H9 (cell line): Measurements from ENCODE around the gene PEX5L. TPM values are rescaled to one million over a fixed set of nuclear protein-coding genes. Genes with fewer than 3 reads are reported as not detected.

Source experiments
- DNase-seq: peaks from one replicate; pipeline ENCODE4 v3.0.0-alpha.2; 2017
- H2AFZ ChIP-seq: one replicate; pipeline ENCODE4 v1.6.1; 2013; ENCODE audit warnings: mild to moderate bottlenecking, low read length, control low read depth, moderate library complexity
- H2AK5ac ChIP-seq: 2 replicates; pipeline ENCODE4 v1.6.1; 2013; ENCODE audit warnings: low read length, control low read depth, mixed read lengths; ENCODE audit not compliant: insufficient read length
- H2BK120ac ChIP-seq: one replicate; pipeline ENCODE4 v1.6.1; 2013; ENCODE audit warnings: low read depth, mild to moderate bottlenecking, low read length, control low read depth, inconsistent platforms; ENCODE audit not compliant: poor library complexity, severe bottlenecking
- H2BK12ac ChIP-seq: 2 replicates; pipeline ENCODE4 v1.6.1; 2013; ENCODE audit warnings: low read length, control low read depth, mixed read lengths, low read depth; ENCODE audit not compliant: insufficient read length
- H2BK15ac ChIP-seq: 2 replicates; pipeline ENCODE4 v1.6.1; 2013; ENCODE audit warnings: low read depth, low read length, control low read depth
- H2BK20ac ChIP-seq: one replicate; pipeline ENCODE4 v1.6.1; 2013; ENCODE audit warnings: low read depth, mild to moderate bottlenecking, low read length, control low read depth, inconsistent platforms; ENCODE audit not compliant: poor library complexity, severe bottlenecking
- H2BK5ac ChIP-seq: 2 replicates; pipeline ENCODE4 v1.6.1; 2013; ENCODE audit warnings: low read length, control low read depth, mixed read lengths; ENCODE audit not compliant: insufficient read length
- H3K14ac ChIP-seq: 2 replicates; pipeline ENCODE4 v1.6.1; 2013; ENCODE audit warnings: low read length, control low read depth; ENCODE audit not compliant: insufficient read depth
- H3K18ac ChIP-seq: 2 replicates; pipeline ENCODE4 v1.6.1; 2013; ENCODE audit warnings: low read depth, mild to moderate bottlenecking, mixed read lengths, low read length, control low read depth; ENCODE audit not compliant: insufficient read length
- H3K23ac ChIP-seq: 2 replicates; pipeline ENCODE4 v1.6.1; 2013; ENCODE audit warnings: low read length, control low read depth, mixed read lengths, low read depth; ENCODE audit not compliant: insufficient read length
- H3K23me2 ChIP-seq: 2 replicates; pipeline ENCODE4 v1.6.1; 2013; ENCODE audit warnings: low read depth, mild to moderate bottlenecking, mixed read lengths, low read length, control low read depth; ENCODE audit not compliant: insufficient read length, poor library complexity, severe bottlenecking
- H3K27ac ChIP-seq: 2 replicates; pipeline ENCODE4 v1.5.1; 2013; ENCODE audit warnings: low read length, control low read depth, mixed read lengths, low read depth; ENCODE audit not compliant: insufficient read length
- H3K27me3 ChIP-seq: 2 replicates; pipeline ENCODE4 v1.6.1; 2013; ENCODE audit warnings: low read length, control low read depth, inconsistent platforms; ENCODE audit not compliant: insufficient read depth
- H3K4ac ChIP-seq: 2 replicates; pipeline ENCODE4 v1.6.1; 2013; ENCODE audit warnings: low read depth, mild to moderate bottlenecking, control low read depth, inconsistent platforms, low read length, moderate library complexity
- H3K4me1 ChIP-seq: 2 replicates; pipeline ENCODE4 v1.6.1; 2013; ENCODE audit warnings: low read length, control low read depth, inconsistent platforms; ENCODE audit not compliant: insufficient read depth
- H3K4me2 ChIP-seq: 2 replicates; pipeline ENCODE4 v1.6.1; 2013; ENCODE audit warnings: low read length, control low read depth, mixed read lengths; ENCODE audit not compliant: insufficient read length, insufficient read depth
- H3K56ac ChIP-seq: 2 replicates; pipeline ENCODE4 v1.6.1; 2013; ENCODE audit warnings: low read depth, mild to moderate bottlenecking, mixed read lengths, low read length, control low read depth; ENCODE audit not compliant: insufficient read length
- H3K79me1 ChIP-seq: 2 replicates; pipeline ENCODE4 v1.6.1; 2013; ENCODE audit warnings: low read depth, mild to moderate bottlenecking, moderate library complexity, low read length, control low read depth, inconsistent platforms; ENCODE audit not compliant: insufficient read depth, poor library complexity, severe bottlenecking
- H3K79me2 ChIP-seq: 2 replicates; pipeline ENCODE4 v1.6.1; 2013; ENCODE audit warnings: low read length, control low read depth, inconsistent platforms; ENCODE audit not compliant: insufficient read depth
- H3K9ac ChIP-seq: 2 replicates; pipeline ENCODE4 v1.6.1; 2013; ENCODE audit warnings: low read length, control low read depth, mixed read lengths; ENCODE audit not compliant: insufficient read length; ENCODE audit errors: extremely low read depth
- H3K9me3 ChIP-seq: one replicate; pipeline ENCODE4 v1.6.1; 2013; ENCODE audit warnings: low read depth, low read length, inconsistent platforms; ENCODE audit not compliant: control insufficient read depth
- H3T11ph ChIP-seq: one replicate; pipeline ENCODE4 v1.6.1; 2013; ENCODE audit warnings: mild to moderate bottlenecking, low read length, control low read depth, inconsistent platforms
- H4K20me1 ChIP-seq: one replicate; pipeline ENCODE4 v1.6.1; 2013; ENCODE audit not compliant: control insufficient read depth, insufficient read length, insufficient read depth
- H4K5ac ChIP-seq: 2 replicates; pipeline ENCODE4 v1.6.1; 2013; ENCODE audit warnings: low read depth, mild to moderate bottlenecking, mixed read lengths, low read length, control low read depth; ENCODE audit not compliant: insufficient read length
- H4K8ac ChIP-seq: replicated peaks from 2 replicates; pipeline ENCODE4 v1.6.1; 2013; ENCODE audit warnings: low read length, control low read depth, mixed read lengths, low read depth; ENCODE audit not compliant: insufficient read length
- H4K91ac ChIP-seq: 2 replicates; pipeline ENCODE4 v1.6.1; 2013; ENCODE audit warnings: low read depth, mild to moderate bottlenecking, moderate library complexity, mixed read lengths, low read length, control low read depth; ENCODE audit not compliant: insufficient read length
- H3K27ac Mint-ChIP-seq, 3 experiments: 2 replicates in 2 of 3; 3 replicates in 1 of 3; pipeline ENCODE4 v1.8.0; 2020 to 2021; ENCODE audit warnings: mixed read lengths in 3 of 3, mild to moderate bottlenecking in 1 of 3, moderate library complexity in 1 of 3
- H3K27me3 Mint-ChIP-seq: 2 replicates; pipeline ENCODE4 v1.8.0; 2021; ENCODE audit warnings: low read depth, mild to moderate bottlenecking, moderate library complexity, mixed read lengths
- H3K36me3 Mint-ChIP-seq, 3 experiments: 2 replicates in 2 of 3; 3 replicates in 1 of 3; pipeline ENCODE4 v1.8.0; 2020 to 2021; ENCODE audit warnings: low read depth in 3 of 3, mixed read lengths in 3 of 3; ENCODE audit not compliant: insufficient read depth in 1 of 3
- H3K4me1 Mint-ChIP-seq, 2 experiments: 2 replicates each; pipeline ENCODE4 v1.8.0; 2020; ENCODE audit warnings: mixed read lengths in 2 of 2
- H3K4me3 Mint-ChIP-seq, 2 experiments: 2 replicates in 1 of 2; 3 replicates in 1 of 2; pipeline ENCODE4 v1.8.0; 2020 to 2021; ENCODE audit warnings: mild to moderate bottlenecking in 2 of 2, mixed read lengths in 2 of 2, moderate library complexity in 1 of 2
- H3K9me3 Mint-ChIP-seq, 2 experiments: 2 replicates in 1 of 2; 3 replicates in 1 of 2; pipeline ENCODE4 v1.8.0; 2020; ENCODE audit warnings: mild to moderate bottlenecking in 2 of 2, mixed read lengths in 2 of 2, moderate library complexity in 1 of 2
- WGBS: extraction: QIAGEN DNeasy Blood & Tissue Kit; methylation state at CpG from one replicate; pipeline ENCODE4 v1.1.7; 2013; ENCODE audit warnings: missing lambda C conversion rate, low lambda C conversion rate, mixed read lengths; ENCODE audit not compliant: insufficient read length; ENCODE audit errors: extremely low coverage; 5-methylcytosine and 5-hydroxymethylcytosine counted together
- total RNA-seq: library from RNA; stranded (reverse); gene quantifications from 2 replicates; pipeline ENCODE4 v1.2.1, GENCODE V29; 2021
- TF ChIP-seq, protein P1 (sequence below): fragments of 200-600 bp; sonication (generic); conservative IDR thresholded peaks from 3 replicates; pipeline ENCODE4 v1.8.0; 2021; ENCODE audit warnings: antibody characterized with exemption, mild to moderate bottlenecking

The PEX5L gene
- total RNA-seq, 1 experiment from 2014 or later, result 0.85 TPM

DNA sequence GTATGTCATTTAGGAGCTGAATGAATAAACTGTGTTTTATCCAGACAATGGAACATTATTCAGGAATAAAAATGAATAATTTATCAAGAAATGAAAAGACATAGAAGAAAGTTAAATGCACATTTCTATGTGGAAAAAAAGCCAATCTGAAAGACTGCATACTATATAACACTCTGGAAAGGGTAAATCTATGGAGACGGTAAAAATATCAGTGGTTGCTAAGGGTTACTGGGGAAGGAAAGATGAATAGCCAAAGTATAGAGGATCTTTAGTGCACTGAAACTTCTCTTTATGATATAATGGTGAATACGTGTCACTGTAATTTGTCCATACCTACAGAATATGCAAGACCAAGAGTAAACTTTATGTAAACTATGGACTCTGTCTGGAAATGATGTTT is 46.0 kb upstream of the PEX5L start:
- no peaks in the 10 kb centered on the region for H3K9me3 ChIP-seq
- no peak overlapping the region for H3K4ac ChIP-seq
- H2BK12ac ChIP-seq, result no peak overlapping the region
- H2BK5ac ChIP-seq, result no peak overlapping the region
- no peak overlapping the region for H2BK20ac ChIP-seq
- H3K27ac Mint-ChIP-seq, result no peak overlapping the region
- H3K27ac ChIP-seq, result no peak overlapping the region
- no peak overlapping the region for H3K4me2 ChIP-seq
- H3K27me3 ChIP-seq, result no peaks in the 10 kb centered on the region
- no peak overlapping the region for H2AK5ac ChIP-seq
- H3K23me2 ChIP-seq, result no peaks in the 10 kb centered on the region
- no peak overlapping the region for H2AFZ ChIP-seq
- no peak overlapping the region for H3K18ac ChIP-seq
- no peaks in the 10 kb centered on the region for H3K36me3 Mint-ChIP-seq
- no peak overlapping the region for H3K23ac ChIP-seq
- H3K4me1 Mint-ChIP-seq, result peaks cover 7 to 9% of the 10 kb centered on the region in 2 experiments; a peak in 3 of 4 replicates
- no peak for DNase-seq
- WGBS, result no CpG with 5 or more reads among the region's 2 CpGs
- H2BK15ac ChIP-seq, result no peak overlapping the region
- H3K4me1 ChIP-seq, result no peaks in the 10 kb centered on the region
- H3K27me3 Mint-ChIP-seq, result no peaks in the 10 kb centered on the region
- H4K20me1 ChIP-seq, result no peaks in the 10 kb centered on the region
- H3T11ph ChIP-seq, result no peak overlapping the region
- no peak overlapping the region for H2BK120ac ChIP-seq
- H4K5ac ChIP-seq, result no peak overlapping the region
- TF ChIP-seq, protein P1, sequence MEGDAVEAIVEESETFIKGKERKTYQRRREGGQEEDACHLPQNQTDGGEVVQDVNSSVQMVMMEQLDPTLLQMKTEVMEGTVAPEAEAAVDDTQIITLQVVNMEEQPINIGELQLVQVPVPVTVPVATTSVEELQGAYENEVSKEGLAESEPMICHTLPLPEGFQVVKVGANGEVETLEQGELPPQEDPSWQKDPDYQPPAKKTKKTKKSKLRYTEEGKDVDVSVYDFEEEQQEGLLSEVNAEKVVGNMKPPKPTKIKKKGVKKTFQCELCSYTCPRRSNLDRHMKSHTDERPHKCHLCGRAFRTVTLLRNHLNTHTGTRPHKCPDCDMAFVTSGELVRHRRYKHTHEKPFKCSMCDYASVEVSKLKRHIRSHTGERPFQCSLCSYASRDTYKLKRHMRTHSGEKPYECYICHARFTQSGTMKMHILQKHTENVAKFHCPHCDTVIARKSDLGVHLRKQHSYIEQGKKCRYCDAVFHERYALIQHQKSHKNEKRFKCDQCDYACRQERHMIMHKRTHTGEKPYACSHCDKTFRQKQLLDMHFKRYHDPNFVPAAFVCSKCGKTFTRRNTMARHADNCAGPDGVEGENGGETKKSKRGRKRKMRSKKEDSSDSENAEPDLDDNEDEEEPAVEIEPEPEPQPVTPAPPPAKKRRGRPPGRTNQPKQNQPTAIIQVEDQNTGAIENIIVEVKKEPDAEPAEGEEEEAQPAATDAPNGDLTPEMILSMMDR, result no peak
- H4K8ac ChIP-seq, result no peak overlapping the region
- H3K9ac ChIP-seq, result no peak overlapping the region
- H3K4me3 Mint-ChIP-seq, result no peak overlapping the region
- no peaks in the 10 kb centered on the region for H3K79me2 ChIP-seq
- no peak overlapping the region for H3K56ac ChIP-seq
- no peaks in the 10 kb centered on the region for H3K79me1 ChIP-seq
- H3K9me3 Mint-ChIP-seq, result no peaks in the 10 kb centered on the region
- H3K14ac ChIP-seq, result no peak overlapping the region
- no peak overlapping the region for H4K91ac ChIP-seq
